KMS-11 (cell line): Measurements from ENCODE around the gene BCAS4.

Experiments
- H2AFZ ChIP-seq: fragments of 200-600 bp; sonication (generic); 2 replicates; pipeline ENCODE4 v1.6.1; 2016; ENCODE audit warnings: antibody characterized with exemption, mixed run types, low read depth
- H3K27ac ChIP-seq: fragments of 200-600 bp; sonication (generic); 2 replicates; pipeline ENCODE4 v1.6.1; 2016; ENCODE audit warnings: mild to moderate bottlenecking, mixed run types
- H3K27me3 ChIP-seq: fragments of 200-600 bp; sonication (generic); 2 replicates; pipeline ENCODE4 v1.6.1; 2017; ENCODE audit warnings: mild to moderate bottlenecking, low read depth, mixed run types, moderate library complexity; ENCODE audit not compliant: insufficient read depth
- H3K36me3 ChIP-seq: fragments of 200-600 bp; sonication (generic); 2 replicates; pipeline ENCODE4 v1.6.1; 2017; ENCODE audit warnings: mild to moderate bottlenecking, mixed run types; ENCODE audit not compliant: insufficient read depth
- H3K4me1 ChIP-seq: fragments of 200-600 bp; sonication (generic); 2 replicates; pipeline ENCODE4 v1.6.1; 2016; ENCODE audit warnings: mild to moderate bottlenecking, low read depth, mixed run types; ENCODE audit not compliant: poor library complexity, severe bottlenecking
- H3K4me2 ChIP-seq: fragments of 200-600 bp; sonication (generic); 2 replicates; pipeline ENCODE4 v1.7.0; 2016; ENCODE audit warnings: mild to moderate bottlenecking, mixed run types
- H3K4me3 ChIP-seq: fragments of 200-600 bp; sonication (generic); IDR thresholded peaks from 2 replicates; pipeline ENCODE4 v1.6.1; 2017; ENCODE audit warnings: low read depth, low read length, mixed read lengths; ENCODE audit not compliant: insufficient read depth
- H3K79me2 ChIP-seq: fragments of 200-600 bp; sonication (generic); 2 replicates; pipeline ENCODE4 v1.6.1; 2016; ENCODE audit warnings: low read depth, mixed run types; ENCODE audit not compliant: insufficient read depth
- H3K9ac ChIP-seq: fragments of 200-600 bp; sonication (generic); 2 replicates; pipeline ENCODE4 v1.6.1; 2016; ENCODE audit warnings: mild to moderate bottlenecking, mixed run types
- H4K20me1 ChIP-seq: fragments of 200-600 bp; sonication (generic); 2 replicates; pipeline ENCODE4 v1.6.1; 2016; ENCODE audit warnings: mild to moderate bottlenecking, mixed run types; ENCODE audit not compliant: insufficient read depth
- TF ChIP-seq, protein P1 (sequence below): fragments of 200-600 bp; sonication (generic); conservative IDR thresholded peaks from 2 replicates; pipeline ENCODE4 v1.6.1; 2017; ENCODE audit warnings: low read depth, mild to moderate bottlenecking, antibody characterized with exemption, low read length, moderate library complexity, mixed read lengths

BCAS4 gene

DNA sequence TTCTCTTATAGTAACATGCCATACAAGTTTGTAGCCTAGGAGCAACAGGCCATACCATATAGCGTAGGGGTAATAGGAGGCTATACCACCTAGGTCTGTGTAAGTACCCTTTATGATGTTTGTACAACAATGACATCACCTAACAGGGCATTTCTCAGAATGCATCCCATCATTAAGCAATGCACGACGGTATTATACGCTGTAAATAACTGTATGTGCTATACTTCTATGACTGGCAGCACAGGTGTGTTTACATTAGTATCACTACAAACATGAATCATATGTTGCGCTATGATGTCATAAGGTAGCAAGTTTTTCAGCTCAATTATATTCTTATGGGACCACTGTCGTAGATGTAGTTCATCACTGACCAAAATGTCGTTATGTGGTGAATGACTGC lies 105.4 kb downstream of the BCAS4 start:
- no peaks in the 10 kb centered on the region for H3K4me1 ChIP-seq
- TF ChIP-seq, protein P1, sequence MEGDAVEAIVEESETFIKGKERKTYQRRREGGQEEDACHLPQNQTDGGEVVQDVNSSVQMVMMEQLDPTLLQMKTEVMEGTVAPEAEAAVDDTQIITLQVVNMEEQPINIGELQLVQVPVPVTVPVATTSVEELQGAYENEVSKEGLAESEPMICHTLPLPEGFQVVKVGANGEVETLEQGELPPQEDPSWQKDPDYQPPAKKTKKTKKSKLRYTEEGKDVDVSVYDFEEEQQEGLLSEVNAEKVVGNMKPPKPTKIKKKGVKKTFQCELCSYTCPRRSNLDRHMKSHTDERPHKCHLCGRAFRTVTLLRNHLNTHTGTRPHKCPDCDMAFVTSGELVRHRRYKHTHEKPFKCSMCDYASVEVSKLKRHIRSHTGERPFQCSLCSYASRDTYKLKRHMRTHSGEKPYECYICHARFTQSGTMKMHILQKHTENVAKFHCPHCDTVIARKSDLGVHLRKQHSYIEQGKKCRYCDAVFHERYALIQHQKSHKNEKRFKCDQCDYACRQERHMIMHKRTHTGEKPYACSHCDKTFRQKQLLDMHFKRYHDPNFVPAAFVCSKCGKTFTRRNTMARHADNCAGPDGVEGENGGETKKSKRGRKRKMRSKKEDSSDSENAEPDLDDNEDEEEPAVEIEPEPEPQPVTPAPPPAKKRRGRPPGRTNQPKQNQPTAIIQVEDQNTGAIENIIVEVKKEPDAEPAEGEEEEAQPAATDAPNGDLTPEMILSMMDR = no peak
- H4K20me1 ChIP-seq = peaks cover 22% of the 10 kb centered on the region
- no peak overlapping the region for H3K9ac ChIP-seq
- H3K4me2 ChIP-seq = no peak overlapping the region
- H3K36me3 ChIP-seq = peaks cover 30% of the 10 kb centered on the region; the same call in 1 of the 2 replicates
- H3K27me3 ChIP-seq = no peaks in the 10 kb centered on the region
- H3K79me2 ChIP-seq = peaks cover 51% of the 10 kb centered on the region
- H2AFZ ChIP-seq = no peak overlapping the region
- H3K4me3 ChIP-seq = no peak overlapping the region
- H3K27ac ChIP-seq = no peak overlapping the region

DNA sequence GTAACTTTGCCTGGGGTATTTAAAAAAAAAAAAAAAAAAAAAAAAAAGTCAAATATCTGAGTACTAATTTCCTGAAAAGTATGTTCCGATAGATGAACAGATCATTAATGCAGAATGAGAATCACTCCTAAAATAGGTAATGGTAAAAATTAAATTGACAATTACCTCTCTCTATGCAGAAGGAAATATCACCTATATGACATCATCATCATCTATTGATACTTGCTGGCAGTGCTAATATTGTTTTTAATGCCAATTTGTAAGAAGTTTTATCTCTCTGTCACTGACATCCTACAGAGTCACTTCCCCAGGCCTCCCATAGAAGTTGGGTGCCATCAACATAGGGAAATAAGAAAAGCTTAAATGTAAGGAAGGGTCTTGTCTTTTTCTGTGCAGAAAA lies 106.4 kb downstream of the BCAS4 start:
- no peaks in the 10 kb centered on the region for H3K4me1 ChIP-seq
- H3K27me3 ChIP-seq = no peaks in the 10 kb centered on the region
- H3K4me2 ChIP-seq = no peak overlapping the region
- H3K79me2 ChIP-seq = peaks cover 61% of the 10 kb centered on the region
- H3K9ac ChIP-seq = no peak overlapping the region
- no peak overlapping the region for H3K27ac ChIP-seq
- H3K4me3 ChIP-seq = no peak overlapping the region
- H3K36me3 ChIP-seq = peaks cover 30% of the 10 kb centered on the region; the same call in 1 of the 2 replicates
- TF ChIP-seq, protein P1 = no peak
- no peak overlapping the region for H2AFZ ChIP-seq
- H4K20me1 ChIP-seq = peaks cover 32% of the 10 kb centered on the region

DNA sequence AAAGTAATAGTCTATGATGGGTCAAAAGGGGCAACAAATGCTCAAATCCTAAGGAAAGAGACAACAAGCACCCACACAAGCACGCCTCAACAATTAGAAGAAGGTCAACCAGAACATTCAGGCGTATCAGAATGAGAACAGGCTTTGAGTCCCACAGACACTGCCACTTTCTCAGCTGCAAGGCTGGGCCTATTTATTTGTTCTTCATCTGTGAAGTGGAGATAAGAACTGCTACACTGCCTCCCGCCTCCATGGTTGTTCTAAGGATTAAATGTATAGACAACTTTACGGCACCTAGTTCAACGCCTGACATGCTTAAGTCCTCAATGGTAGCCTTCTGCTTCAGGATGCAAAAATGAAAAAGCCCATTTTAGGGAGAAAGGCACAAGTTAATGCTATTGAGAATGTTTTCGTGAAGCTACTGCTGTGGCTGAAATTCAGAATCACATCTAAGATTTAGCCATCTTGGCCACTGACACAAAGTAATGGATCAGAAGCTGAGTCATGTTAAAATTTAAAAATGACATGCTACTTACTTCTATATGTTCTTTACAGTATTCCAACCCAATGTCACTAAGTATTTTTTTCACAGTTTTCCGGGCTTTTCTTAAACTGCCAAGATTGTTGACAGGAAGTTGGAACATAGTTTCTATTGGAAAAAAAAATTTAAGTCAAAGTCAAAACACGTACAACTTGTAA lies 108.6 kb downstream of the BCAS4 start:
- Histone ChIP-seq H3K9ac (no peak overlapping the region), H3K4me2 (no peak overlapping the region), H3K36me3 (peaks cover 26% of the 10 kb centered on the region; the same call in 1 of the 2 replicates), H3K79me2 (peaks cover 83% of the 10 kb centered on the region), H4K20me1 (peaks cover 47% of the 10 kb centered on the region), H3K27ac (no peak overlapping the region), H2AFZ (no peak overlapping the region), H3K27me3 (no peaks in the 10 kb centered on the region), H3K4me3 (no peak overlapping the region), H3K4me1 (no peaks in the 10 kb centered on the region)
- TF ChIP-seq, protein P1 = no peak

DNA sequence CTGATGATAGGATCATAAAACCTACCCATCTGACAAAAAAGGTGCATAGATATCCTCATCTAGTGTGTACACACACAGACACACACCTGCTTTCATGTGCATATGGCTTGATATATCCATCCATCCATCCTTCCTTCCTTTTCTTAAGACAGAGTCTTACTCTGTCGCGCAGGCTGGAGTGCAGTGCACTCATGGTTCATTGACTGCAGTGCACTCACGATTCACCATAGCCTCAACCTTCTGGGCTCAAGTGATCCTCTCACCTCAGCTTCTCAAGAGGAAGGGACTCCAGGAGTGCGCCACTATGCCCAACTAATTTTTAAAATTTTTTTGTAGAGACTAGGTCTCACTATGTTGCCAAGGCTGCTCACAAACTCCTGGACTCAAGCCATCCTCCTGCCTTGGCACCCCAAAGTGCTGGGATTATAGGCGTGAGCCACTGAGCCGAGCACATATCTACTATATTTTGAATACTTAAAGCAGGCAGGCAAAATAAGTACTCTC lies 109.3 kb downstream of the BCAS4 start:
- Histone ChIP-seq H3K4me3 (no peak overlapping the region), H2AFZ (no peak overlapping the region), H3K4me1 (no peaks in the 10 kb centered on the region), H3K79me2 (peaks cover 90% of the 10 kb centered on the region), H3K27me3 (no peaks in the 10 kb centered on the region), H3K9ac (no peak overlapping the region), H4K20me1 (peaks cover 51% of the 10 kb centered on the region), H3K4me2 (no peak overlapping the region), H3K36me3 (peaks cover 26% of the 10 kb centered on the region; the same call in 1 of the 2 replicates), H3K27ac (no peak overlapping the region)
- TF ChIP-seq, protein P1 = no peak
